CD4-positive, alpha-beta T cell treated with Interleukin-4 for 1 hour (primary cell): ENCODE data around the gene COQ10B.

ENCODE experiments used
- DNase-seq, 2 donors: peaks; one replicate each; pipeline ENCODE4 v3.0.0-alpha.2; 2020 to 2022

The COQ10B gene

GRCh38 chr2:197502685-197503084 lies 49.3 kb downstream of the COQ10B start:
- no peak for DNase-seq

- DNase-seq, result no peak
Measured at GRCh38 chr2:197504000-197504399, 50.6 kb downstream of the COQ10B start.

GRCh38 chr2:197504512-197504911 lies 51.2 kb downstream of the COQ10B start:
- no peak for DNase-seq

- DNase-seq, result no peak
Measured at GRCh38 chr2:197506658-197507057, 53.3 kb downstream of the COQ10B start.

GRCh38 chr2:197513915-197514314 lies 60.6 kb downstream of the COQ10B start:
- no peak for DNase-seq

- peak in 1 of 2 donors; percentile 29 for DNase-seq
Measured at GRCh38 chr2:197514754-197515153, 61.4 kb downstream of the COQ10B start.

- DNase-seq, result no peak
Measured at GRCh38 chr2:197515315-197515738, 62.0 kb downstream of the COQ10B start.

- peak; percentile 94 to 95 for DNase-seq
Measured at GRCh38 chr2:197515739-197516392, 62.5 kb downstream of the COQ10B start, which contains the start of gene MOB4. MOB4 (plus strand) TSS chr2:197516066; CDS start chr2:197516087, 21 bp downstream.

GRCh38 chr2:197516393-197516761 lies 63.0 kb downstream of the COQ10B start:
- peak; percentile 20 to 39 for DNase-seq

GRCh38 chr2:197517150-197517549 lies 63.8 kb downstream of the COQ10B start:
- DNase-seq, result no peak
